Measurements from ENCODE around the gene KNDC1. TPM values are rescaled to one million over a fixed set of nuclear protein-coding genes. Genes with fewer than 3 reads are reported as not detected.

KNDC1 gene
- total RNA-seq, 3 donors from 2014 or later: 0.98 to 2.3 TPM; not detected in 1

DNA sequence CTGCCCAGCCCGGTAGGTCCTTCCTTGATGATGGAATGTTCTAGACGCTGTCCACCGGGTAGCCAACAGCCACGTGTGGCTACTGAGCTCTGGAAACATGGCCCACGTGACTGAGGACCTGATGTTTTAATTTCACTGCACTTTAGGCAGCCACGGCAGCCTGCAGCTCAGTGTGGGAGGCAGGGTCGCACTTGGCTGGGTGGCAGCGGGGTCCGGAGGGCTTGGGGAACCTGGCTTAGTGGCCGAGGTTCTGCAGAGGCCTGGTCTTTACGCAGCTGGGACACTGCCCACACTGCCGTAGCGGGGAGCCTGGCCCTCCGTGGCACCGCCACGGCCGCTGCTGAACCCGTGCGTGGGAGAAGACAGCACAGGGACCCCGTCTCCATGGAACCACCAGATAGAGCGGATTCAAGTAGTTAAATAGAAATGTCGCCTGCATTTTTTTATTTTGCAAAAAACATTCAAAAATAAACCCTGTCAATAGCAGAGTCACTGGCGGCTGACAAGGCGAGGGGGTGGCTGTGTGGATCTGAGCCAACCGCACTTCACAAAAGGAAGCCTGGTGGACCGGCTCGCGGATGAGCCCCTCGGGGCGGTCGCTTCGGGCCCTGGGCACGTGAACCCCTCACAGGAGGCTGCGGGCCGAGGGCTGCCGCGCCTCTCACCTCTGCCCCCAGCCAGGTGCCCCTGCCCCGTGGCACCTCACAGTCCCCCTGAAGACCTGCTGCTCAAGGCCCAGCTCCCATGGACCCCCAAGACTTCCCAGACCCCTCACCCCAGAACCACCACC, 44.4 kb downstream of the KNDC1 start:
- H3K4me3 ChIP-seq: no peak overlapping the region
- no peaks in the 10 kb centered on the region for H3K36me3 ChIP-seq
- no peak for DNase-seq (ENCODE audit: low spot score in 2 of 2)
- H3K27me3 ChIP-seq: peaks cover 0 to 14% of the 10 kb centered on the region in 2 donors
- intact Hi-C loops (cut with DNase I; ENCODE audit: low total_unique reads): no loop called here
- peaks cover 0 to 4% of the 10 kb centered on the region in 2 donors for H3K9me3 ChIP-seq
- no peaks in the 10 kb centered on the region for H3K4me1 ChIP-seq
- TF ChIP-seq POLR2A (IDR thresholded peaks at IDR 0.05) (no peak), POLR2AphosphoS5 (IDR thresholded peaks at IDR 0.05) (no peak)
- TF ChIP-seq, protein P1, sequence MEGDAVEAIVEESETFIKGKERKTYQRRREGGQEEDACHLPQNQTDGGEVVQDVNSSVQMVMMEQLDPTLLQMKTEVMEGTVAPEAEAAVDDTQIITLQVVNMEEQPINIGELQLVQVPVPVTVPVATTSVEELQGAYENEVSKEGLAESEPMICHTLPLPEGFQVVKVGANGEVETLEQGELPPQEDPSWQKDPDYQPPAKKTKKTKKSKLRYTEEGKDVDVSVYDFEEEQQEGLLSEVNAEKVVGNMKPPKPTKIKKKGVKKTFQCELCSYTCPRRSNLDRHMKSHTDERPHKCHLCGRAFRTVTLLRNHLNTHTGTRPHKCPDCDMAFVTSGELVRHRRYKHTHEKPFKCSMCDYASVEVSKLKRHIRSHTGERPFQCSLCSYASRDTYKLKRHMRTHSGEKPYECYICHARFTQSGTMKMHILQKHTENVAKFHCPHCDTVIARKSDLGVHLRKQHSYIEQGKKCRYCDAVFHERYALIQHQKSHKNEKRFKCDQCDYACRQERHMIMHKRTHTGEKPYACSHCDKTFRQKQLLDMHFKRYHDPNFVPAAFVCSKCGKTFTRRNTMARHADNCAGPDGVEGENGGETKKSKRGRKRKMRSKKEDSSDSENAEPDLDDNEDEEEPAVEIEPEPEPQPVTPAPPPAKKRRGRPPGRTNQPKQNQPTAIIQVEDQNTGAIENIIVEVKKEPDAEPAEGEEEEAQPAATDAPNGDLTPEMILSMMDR (IDR thresholded peaks at IDR 0.05): no peak
- H3K27ac ChIP-seq: no peak overlapping the region

DNA sequence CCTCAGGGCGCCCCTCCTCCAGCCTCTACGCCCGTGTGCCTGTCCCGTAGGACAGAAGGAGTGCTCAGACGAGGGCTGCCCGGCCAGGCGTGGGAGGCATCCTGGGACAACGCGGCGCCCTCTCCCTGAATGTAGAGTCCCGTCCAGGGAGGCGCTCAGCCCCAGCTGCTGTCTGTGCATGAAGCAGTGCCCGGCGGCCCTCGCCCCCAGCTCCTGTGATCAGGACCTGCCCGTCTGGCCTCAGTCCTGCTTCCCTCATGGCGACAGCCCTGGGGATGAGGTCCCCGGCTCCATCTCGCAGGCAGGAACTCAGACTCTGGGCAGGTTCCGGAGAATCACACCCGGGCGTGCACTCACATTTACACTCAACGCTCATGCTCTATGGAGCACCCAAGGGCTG, 45.1 kb downstream of the KNDC1 start:
- H3K27ac ChIP-seq: no peak overlapping the region
- H3K4me1 ChIP-seq: no peaks in the 10 kb centered on the region
- H3K9me3 ChIP-seq: peaks cover 0 to 4% of the 10 kb centered on the region in 2 donors
- no peak for DNase-seq (ENCODE audit: low spot score in 2 of 2)
- H3K27me3 ChIP-seq: peaks cover 0 to 11% of the 10 kb centered on the region in 2 donors
- no peaks in the 10 kb centered on the region for H3K36me3 ChIP-seq
- TF ChIP-seq POLR2AphosphoS5 (IDR thresholded peaks at IDR 0.05): no peak
- no peak for TF ChIP-seq POLR2A (IDR thresholded peaks at IDR 0.05)
- TF ChIP-seq, protein P1 (IDR thresholded peaks at IDR 0.05): no peak
- H3K4me3 ChIP-seq: no peak overlapping the region
- intact Hi-C loops (cut with DNase I; ENCODE audit: low total_unique reads): no loop called here

DNA sequence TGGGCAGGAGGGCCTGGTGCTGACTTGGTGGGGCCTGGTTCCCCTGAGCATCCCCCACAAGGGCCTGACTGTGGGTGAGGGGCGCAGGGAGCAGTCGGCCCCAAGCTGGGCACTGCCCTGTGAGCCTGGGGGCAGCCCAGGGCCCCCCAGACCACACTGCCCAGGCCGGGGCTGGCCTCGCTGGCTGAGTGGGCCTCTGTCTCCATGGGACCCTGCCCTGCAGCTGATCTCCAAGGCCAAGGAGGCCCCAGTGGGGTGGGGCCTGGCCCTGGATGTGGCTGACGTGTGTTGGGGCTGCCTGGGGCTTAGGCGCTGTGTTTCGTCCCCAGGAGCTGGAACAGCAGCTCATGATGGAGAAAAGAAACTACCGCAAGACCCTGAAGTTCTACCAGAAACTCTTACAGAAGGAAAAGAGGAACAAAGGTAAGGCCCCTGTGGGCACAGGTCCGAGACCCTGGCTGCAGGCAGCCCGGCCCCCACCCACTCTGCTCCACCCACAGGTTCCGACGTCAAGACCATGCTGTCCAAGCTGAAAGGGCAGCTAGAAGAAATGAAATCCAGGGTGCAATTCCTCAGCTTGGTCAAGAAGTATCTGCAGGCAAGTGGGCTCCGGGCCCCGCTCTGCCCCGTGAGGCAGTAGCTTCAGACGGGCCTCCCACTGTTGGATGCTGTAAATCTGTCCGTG, 46.5 kb downstream of the KNDC1 start:
- Histone ChIP-seq H3K27ac (no peak overlapping the region), H3K9me3 (peaks cover 0 to 4% of the 10 kb centered on the region in 2 donors), H3K4me3 (no peak overlapping the region), H3K36me3 (no peaks in the 10 kb centered on the region), H3K4me1 (no peaks in the 10 kb centered on the region), H3K27me3 (peaks cover 0 to 9% of the 10 kb centered on the region in 2 donors)
- TF ChIP-seq, protein P1 (IDR thresholded peaks at IDR 0.05): no peak
- no peak for TF ChIP-seq POLR2AphosphoS5 (IDR thresholded peaks at IDR 0.05)
- no peak for TF ChIP-seq POLR2A (IDR thresholded peaks at IDR 0.05)
- intact Hi-C loops (cut with DNase I; ENCODE audit: low total_unique reads): no loop called here
- DNase-seq (ENCODE audit: low spot score in 2 of 2): no peak

DNA sequence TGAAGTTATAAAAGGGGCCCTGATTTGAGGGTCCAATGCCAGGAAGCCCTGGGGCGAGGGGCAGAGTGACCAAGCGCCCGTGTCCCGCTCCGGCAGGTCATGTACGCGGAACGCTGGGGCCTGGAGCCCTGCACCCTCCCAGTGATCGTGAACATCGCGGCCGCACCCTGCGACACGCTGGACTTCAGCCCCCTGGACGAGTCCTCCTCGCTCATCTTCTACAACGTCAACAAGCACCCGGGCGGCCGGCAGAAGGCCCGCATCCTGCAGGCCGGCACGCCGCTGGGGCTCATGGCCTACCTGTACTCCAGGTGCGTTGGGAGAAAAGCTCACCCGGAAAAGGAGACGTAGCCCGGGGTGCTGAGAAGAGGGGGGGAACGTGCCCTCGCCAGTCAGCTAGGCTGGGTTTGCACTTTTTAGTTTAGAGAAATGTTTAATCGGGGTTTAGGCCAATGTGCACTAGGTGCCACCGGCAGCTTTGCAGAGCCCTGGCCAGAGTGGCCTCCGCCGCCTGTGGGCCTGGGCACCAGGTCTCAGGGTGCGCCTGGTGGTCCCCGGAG, 47.1 kb downstream of the KNDC1 start:
- intact Hi-C loops (cut with DNase I; ENCODE audit: low total_unique reads): no loop called here
- H3K36me3 ChIP-seq: no peaks in the 10 kb centered on the region
- DNase-seq (ENCODE audit: low spot score in 2 of 2): no peak
- H3K4me3 ChIP-seq: no peak overlapping the region
- peaks cover 0 to 9% of the 10 kb centered on the region in 2 donors for H3K27me3 ChIP-seq
- H3K9me3 ChIP-seq: peaks cover 0 to 4% of the 10 kb centered on the region in 2 donors
- no peak for TF ChIP-seq POLR2AphosphoS5 (IDR thresholded peaks at IDR 0.05)
- TF ChIP-seq POLR2A (IDR thresholded peaks at IDR 0.05): no peak
- TF ChIP-seq, protein P1 (IDR thresholded peaks at IDR 0.05): no peak
- no peaks in the 10 kb centered on the region for H3K4me1 ChIP-seq
- no peak overlapping the region for H3K27ac ChIP-seq

DNA sequence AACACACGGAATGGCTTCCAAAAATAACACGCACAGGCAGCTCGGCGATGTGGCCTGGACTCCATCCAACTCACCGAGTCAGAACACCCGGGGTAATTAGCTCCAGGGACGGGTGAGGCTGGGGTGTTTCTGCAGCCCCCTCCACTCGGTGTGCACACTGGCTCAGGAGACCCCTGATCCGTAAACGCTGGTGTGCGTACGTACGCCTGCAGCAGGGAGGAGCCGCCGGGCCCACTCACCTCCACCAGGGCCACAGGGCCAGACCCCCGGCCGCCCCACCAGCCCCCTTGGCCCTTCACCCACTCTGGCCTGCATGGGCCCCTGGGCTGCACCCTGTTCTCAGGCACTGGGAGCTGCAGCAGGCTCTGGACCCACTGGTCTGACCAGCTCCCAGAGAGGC, 47.6 kb downstream of the KNDC1 start:
- Histone ChIP-seq H3K9me3 (peaks cover 0 to 4% of the 10 kb centered on the region in 2 donors), H3K4me1 (no peaks in the 10 kb centered on the region), H3K27me3 (peaks cover 0 to 9% of the 10 kb centered on the region in 2 donors), H3K27ac (no peak overlapping the region), H3K4me3 (no peak overlapping the region), H3K36me3 (no peaks in the 10 kb centered on the region)
- intact Hi-C loops (cut with DNase I; ENCODE audit: low total_unique reads): no loop called here
- TF ChIP-seq POLR2AphosphoS5 (IDR thresholded peaks at IDR 0.05): no peak
- TF ChIP-seq, protein P1 (IDR thresholded peaks at IDR 0.05): no peak
- no peak for TF ChIP-seq POLR2A (IDR thresholded peaks at IDR 0.05)
- no peak for DNase-seq (ENCODE audit: low spot score in 2 of 2)
